ENCODE measurements around the gene TOLLIP. TPM values are rescaled to one million over a fixed set of nuclear protein-coding genes. Genes with fewer than 3 reads are reported as not detected.

Gene TOLLIP
- total RNA-seq, 4 donors from 2014 or later: 49.8 to 91.7 (median 85.0) TPM

DNA sequence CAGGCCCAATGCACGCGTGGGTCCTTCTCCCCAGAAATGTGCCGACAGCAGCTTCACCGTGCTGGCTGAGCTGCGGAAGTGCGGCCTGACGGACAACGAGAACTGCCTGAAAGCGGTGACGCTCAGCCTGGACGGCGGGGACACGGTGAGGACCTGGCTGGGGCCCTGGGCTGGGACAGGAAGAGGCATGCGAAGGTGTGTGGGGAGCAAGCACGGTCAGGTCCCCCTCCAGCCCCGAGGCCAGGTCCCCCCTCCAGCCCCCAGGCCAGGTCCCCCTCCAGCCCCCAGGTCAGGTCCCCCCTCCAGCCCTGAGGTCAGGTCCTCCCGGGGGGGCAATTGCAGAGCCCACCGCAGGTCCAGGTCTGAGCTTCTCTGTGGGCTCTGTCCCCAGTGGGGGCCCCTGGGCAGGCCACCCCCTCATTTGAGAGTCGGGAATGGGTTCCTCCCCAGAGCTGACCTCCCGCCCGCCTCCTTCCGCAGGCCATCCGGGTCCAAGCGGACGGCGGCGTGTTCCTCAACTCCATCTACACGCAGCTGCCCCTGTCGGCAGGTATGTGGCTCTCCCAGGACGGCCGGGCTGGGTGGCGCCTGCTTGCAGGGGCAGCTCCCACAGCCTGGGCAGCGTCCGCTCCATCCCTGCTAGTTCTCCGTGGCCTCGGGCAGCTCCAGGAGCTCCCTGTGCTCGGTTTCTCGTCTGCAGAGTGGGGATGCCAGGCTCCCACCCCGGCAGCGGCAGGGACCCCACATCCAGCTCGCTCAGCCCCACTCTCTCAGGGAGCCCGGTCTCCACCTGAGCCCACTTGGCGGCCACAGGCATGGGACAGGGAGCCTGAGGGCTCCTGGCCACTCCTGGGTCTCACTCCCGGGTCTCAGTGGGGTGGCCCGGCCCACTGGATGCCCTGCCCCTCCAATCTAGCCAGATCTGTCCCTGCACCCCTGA, 78.7 kb downstream of the TOLLIP start:
- in situ Hi-C loops (cut with MboI; ENCODE audit: low sequenced_read_pairs in 4 of 4): no loop called here
- H3K36me3 ChIP-seq: no peaks in the 10 kb centered on the region
- H3K4me1 ChIP-seq: no peaks in the 10 kb centered on the region
- intact Hi-C loops (cut with DNase I; ENCODE audit: low total_unique reads): no loop called here
- DNase-seq (no peak), ATAC-seq (no peak)
- H3K27me3 ChIP-seq: peaks cover 3 to 24% (median 14%) of the 10 kb centered on the region in 3 donors
- no peak for TF ChIP-seq POLR2A (IDR thresholded peaks at IDR 0.05)
- TF ChIP-seq, protein P1, sequence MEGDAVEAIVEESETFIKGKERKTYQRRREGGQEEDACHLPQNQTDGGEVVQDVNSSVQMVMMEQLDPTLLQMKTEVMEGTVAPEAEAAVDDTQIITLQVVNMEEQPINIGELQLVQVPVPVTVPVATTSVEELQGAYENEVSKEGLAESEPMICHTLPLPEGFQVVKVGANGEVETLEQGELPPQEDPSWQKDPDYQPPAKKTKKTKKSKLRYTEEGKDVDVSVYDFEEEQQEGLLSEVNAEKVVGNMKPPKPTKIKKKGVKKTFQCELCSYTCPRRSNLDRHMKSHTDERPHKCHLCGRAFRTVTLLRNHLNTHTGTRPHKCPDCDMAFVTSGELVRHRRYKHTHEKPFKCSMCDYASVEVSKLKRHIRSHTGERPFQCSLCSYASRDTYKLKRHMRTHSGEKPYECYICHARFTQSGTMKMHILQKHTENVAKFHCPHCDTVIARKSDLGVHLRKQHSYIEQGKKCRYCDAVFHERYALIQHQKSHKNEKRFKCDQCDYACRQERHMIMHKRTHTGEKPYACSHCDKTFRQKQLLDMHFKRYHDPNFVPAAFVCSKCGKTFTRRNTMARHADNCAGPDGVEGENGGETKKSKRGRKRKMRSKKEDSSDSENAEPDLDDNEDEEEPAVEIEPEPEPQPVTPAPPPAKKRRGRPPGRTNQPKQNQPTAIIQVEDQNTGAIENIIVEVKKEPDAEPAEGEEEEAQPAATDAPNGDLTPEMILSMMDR (IDR thresholded peaks at IDR 0.05 in 4 of 5, conservative IDR thresholded peaks at IDR 0.05 in 1 of 5): no peak
- no peaks in the 10 kb centered on the region for H3K9me3 ChIP-seq
- no peak overlapping the region for H3K4me3 ChIP-seq
- H3K27ac ChIP-seq: no peak overlapping the region

DNA sequence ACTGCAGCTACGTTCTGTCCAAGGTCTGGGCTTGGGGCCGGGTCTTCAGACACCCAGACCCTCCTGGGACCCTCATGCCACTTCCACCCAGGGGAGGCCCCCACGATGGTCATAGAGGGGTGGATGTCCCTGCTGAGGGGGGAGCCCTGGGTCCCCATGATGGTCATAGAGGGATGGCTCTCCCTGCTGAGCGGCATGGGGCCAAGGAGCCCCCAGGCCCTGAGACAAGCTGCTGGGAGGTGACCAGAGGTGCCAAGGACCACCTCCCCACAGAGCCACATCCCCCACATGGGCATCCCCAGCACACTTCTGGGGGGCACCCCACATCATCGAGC, 79.3 kb downstream of the TOLLIP start:
- no peak for ATAC-seq
- intact Hi-C loops (cut with DNase I; ENCODE audit: low total_unique reads): no loop called here
- no peaks in the 10 kb centered on the region for H3K36me3 ChIP-seq
- H3K4me1 ChIP-seq: no peaks in the 10 kb centered on the region
- TF ChIP-seq, protein P1 (IDR thresholded peaks at IDR 0.05 in 4 of 5, conservative IDR thresholded peaks at IDR 0.05 in 1 of 5): no peak
- no peak for TF ChIP-seq POLR2A (IDR thresholded peaks at IDR 0.05)
- H3K27ac ChIP-seq: no peak overlapping the region
- no peaks in the 10 kb centered on the region for H3K9me3 ChIP-seq
- H3K27me3 ChIP-seq: peaks cover 3 to 24% (median 18%) of the 10 kb centered on the region in 3 donors
- DNase-seq: no peak
- in situ Hi-C loops (cut with MboI; ENCODE audit: low sequenced_read_pairs in 4 of 4): no loop called here
- H3K4me3 ChIP-seq: no peak overlapping the region

DNA sequence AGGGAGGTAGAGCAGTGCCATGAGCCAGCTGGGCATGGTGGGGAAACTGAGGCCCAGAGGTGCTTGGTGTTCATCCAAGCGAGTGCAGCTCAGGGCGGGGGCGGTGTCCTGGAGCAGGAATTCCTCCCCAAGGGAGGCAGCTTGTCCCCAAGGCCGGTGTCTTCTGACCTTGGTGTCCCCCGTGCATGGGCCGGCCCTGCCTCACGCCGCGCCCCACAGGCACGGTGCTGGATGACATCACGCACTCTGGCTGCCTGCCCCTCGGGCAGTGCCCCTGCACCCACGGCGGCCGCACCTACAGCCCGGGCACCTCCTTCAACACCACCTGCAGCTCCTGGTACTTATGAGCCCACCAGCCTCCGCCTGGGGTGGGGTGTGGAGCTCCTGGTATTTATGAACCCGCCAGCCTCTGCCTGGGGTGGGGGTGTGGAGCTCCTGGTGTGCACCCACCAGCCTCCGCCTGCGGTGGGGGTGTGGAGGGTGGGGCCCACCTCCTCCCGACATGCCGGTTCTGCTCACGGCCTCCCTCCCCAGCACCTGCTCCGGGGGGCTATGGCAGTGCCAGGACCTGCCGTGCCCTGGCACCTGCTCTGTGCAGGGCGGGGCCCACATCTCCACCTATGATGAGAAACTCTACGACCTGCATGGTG, 79.8 kb downstream of the TOLLIP start:
- TF ChIP-seq, protein P1 (IDR thresholded peaks at IDR 0.05 in 4 of 5, conservative IDR thresholded peaks at IDR 0.05 in 1 of 5): no peak
- TF ChIP-seq POLR2A (IDR thresholded peaks at IDR 0.05): no peak
- intact Hi-C loops (cut with DNase I; ENCODE audit: low total_unique reads): no loop called here
- no peak overlapping the region for H3K27ac ChIP-seq
- no peak overlapping the region for H3K4me3 ChIP-seq
- DNase-seq: no peak
- ATAC-seq: no peak
- peaks cover 3 to 24% (median 20%) of the 10 kb centered on the region in 3 donors for H3K27me3 ChIP-seq
- no peaks in the 10 kb centered on the region for H3K9me3 ChIP-seq
- H3K36me3 ChIP-seq: no peaks in the 10 kb centered on the region
- no peaks in the 10 kb centered on the region for H3K4me1 ChIP-seq
- in situ Hi-C loops (cut with MboI; ENCODE audit: low sequenced_read_pairs in 4 of 4): no loop called here

DNA sequence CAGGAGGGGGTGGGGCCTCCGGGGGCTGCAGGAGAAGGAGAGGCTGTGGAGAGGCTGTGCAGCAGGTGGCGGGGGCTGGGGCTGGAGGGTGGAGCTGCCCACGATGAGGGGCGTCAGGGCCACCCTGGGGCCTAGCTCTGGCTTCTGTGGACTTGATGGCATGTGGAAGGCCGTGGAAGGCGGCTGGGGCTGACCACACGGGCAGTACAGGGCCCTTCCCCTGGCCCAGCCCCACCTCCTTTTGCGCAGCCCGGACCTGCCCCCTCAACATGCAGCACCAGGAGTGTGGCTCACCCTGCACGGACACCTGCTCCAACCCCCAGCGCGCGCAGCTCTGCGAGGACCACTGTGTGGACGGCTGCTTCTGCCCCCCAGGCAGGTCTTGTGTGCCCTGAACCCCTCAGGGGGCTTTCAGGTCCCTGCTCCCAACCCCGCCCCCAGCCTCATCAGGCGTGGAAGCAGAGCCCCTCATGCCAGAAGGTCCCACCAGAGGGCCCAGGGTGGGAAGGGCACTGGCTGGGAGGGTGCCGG, 80.4 kb downstream of the TOLLIP start:
- Histone ChIP-seq H3K27me3 (peaks cover 4 to 27% (median 23%) of the 10 kb centered on the region in 3 donors), H3K4me1 (no peaks in the 10 kb centered on the region), H3K4me3 (no peak overlapping the region), H3K9me3 (no peaks in the 10 kb centered on the region), H3K27ac (no peak overlapping the region), H3K36me3 (no peaks in the 10 kb centered on the region)
- no peak for DNase-seq
- ATAC-seq: no peak
- intact Hi-C loops (cut with DNase I; ENCODE audit: low total_unique reads): no loop called here
- in situ Hi-C loops (cut with MboI; ENCODE audit: low sequenced_read_pairs in 4 of 4): no loop called here
- TF ChIP-seq, protein P1 (IDR thresholded peaks at IDR 0.05 in 4 of 5, conservative IDR thresholded peaks at IDR 0.05 in 1 of 5): no peak
- TF ChIP-seq POLR2A (IDR thresholded peaks at IDR 0.05): no peak
